Activated CD4-positive, alpha-beta T cell treated with anti-CD3 and anti-CD28 coated beads, Interleukin-2, amount 10 ng/mL, durations not matched to agents 7 days and 5 days (primary cell): Measurements from ENCODE around the gene SAMD4A. TPM values are rescaled to one million over a fixed set of nuclear protein-coding genes. Genes with fewer than 3 reads are reported as not detected.

Experiments
- CTCF ChIA-PET: fragments of 350-600 bp; sonication (Branson Sonifier 250); formaldehyde crosslinking; loops from one replicate; lab custom pipeline; 2021; ENCODE audit warnings: antibody characterized with exemption; lab: Charles Lee
- POLR2A ChIA-PET: fragments of 350-600 bp; sonication (Branson Sonifier 250); formaldehyde crosslinking; loops from one replicate; lab custom pipeline; 2021; ENCODE audit warnings: antibody characterized with exemption; lab: Charles Lee
- DNase-seq: peaks from one replicate; pipeline ENCODE4 v3.0.0-alpha.2; 2020
- H3K27ac Mint-ChIP-seq: one replicate; pipeline ENCODE4 v1.8.0; 2021; ENCODE audit warnings: mild to moderate bottlenecking, moderate library complexity, mixed read lengths
- H3K27me3 Mint-ChIP-seq: one replicate; pipeline ENCODE4 v1.8.0; 2021; ENCODE audit warnings: mixed read lengths
- H3K36me3 Mint-ChIP-seq: one replicate; pipeline ENCODE4 v1.8.0; 2021; ENCODE audit warnings: low read depth, mixed read lengths
- H3K4me1 Mint-ChIP-seq: one replicate; pipeline ENCODE4 v1.8.0; 2021; ENCODE audit warnings: mixed read lengths
- H3K4me3 Mint-ChIP-seq: one replicate; pipeline ENCODE4 v1.8.0; 2021; ENCODE audit warnings: mild to moderate bottlenecking, moderate library complexity, mixed read lengths
- H3K9me3 Mint-ChIP-seq: one replicate; pipeline ENCODE4 v1.8.0; 2021; ENCODE audit warnings: mixed read lengths
- total RNA-seq, 2 experiments: library from RNA; stranded (reverse); gene quantifications; one replicate each; pipeline ENCODE4 v1.2.3, GENCODE V29; 2021

SAMD4A gene
- total RNA-seq, 2 experiments from 2014 or later, result 0.54 to 0.62 TPM

GRCh38 chr14:54567639-54568561, 972 bp downstream of the SAMD4A start:
- POLR2A ChIA-PET, result no interaction called here
- peak; percentile 42 for DNase-seq
- H3K4me1 Mint-ChIP-seq, result peaks cover 18% of the 10 kb centered on the region
- peaks cover 9% of the 10 kb centered on the region for H3K9me3 Mint-ChIP-seq
- CTCF ChIA-PET, result interaction anchor here (0.7 to 6.5 kb wide), 10 partner anchors 15 to 703 kb away, joined by 3 to 110 read pairs (median 4); no protein-coding TSS in a partner anchor
- peak overlapping the region; percentile 84 for H3K4me3 Mint-ChIP-seq
- H3K27me3 Mint-ChIP-seq, result peaks cover 41% of the 10 kb centered on the region
- H3K36me3 Mint-ChIP-seq, result peaks cover 9% of the 10 kb centered on the region
- H3K27ac Mint-ChIP-seq, result peak overlapping the region; percentile 85

- peaks cover 18% of the 10 kb centered on the region for H3K9me3 Mint-ChIP-seq
- no peak for DNase-seq
- ChIA-PET POLR2A (no interaction called here), CTCF (interaction anchor here (0.6 to 6.5 kb wide), 6 partner anchors 53 to 217 kb away, joined by 3 to 110 read pairs (median 4); no protein-coding TSS in a partner anchor)
- no peak overlapping the region for H3K4me3 Mint-ChIP-seq
- H3K27ac Mint-ChIP-seq, result no peak overlapping the region
- H3K27me3 Mint-ChIP-seq, result peaks cover 39% of the 10 kb centered on the region
- H3K36me3 Mint-ChIP-seq, result peaks cover 17% of the 10 kb centered on the region
- H3K4me1 Mint-ChIP-seq, result peaks cover 17% of the 10 kb centered on the region
Measured at GRCh38 chr14:54568821-54569595, 2.1 kb downstream of the SAMD4A start.

GRCh38 chr14:54570047-54570446, 3.1 kb downstream of the SAMD4A start:
- ChIA-PET POLR2A (no interaction called here), CTCF (interaction anchor here (1.4 to 6.5 kb wide), 4 partner anchors 52 to 205 kb away, joined by 3 to 110 read pairs (median 6); no protein-coding TSS in a partner anchor)
- Mint-ChIP-seq H3K36me3 (peaks cover 17% of the 10 kb centered on the region), H3K27ac (no peak overlapping the region), H3K4me1 (peaks cover 7% of the 10 kb centered on the region), H3K27me3 (peaks cover 32% of the 10 kb centered on the region), H3K9me3 (peaks cover 21% of the 10 kb centered on the region), H3K4me3 (no peak overlapping the region)
- no peak for DNase-seq

GRCh38 chr14:54570631-54571415, 3.9 kb downstream of the SAMD4A start:
- POLR2A ChIA-PET, result no interaction called here
- H3K4me1 Mint-ChIP-seq, result peaks cover 7% of the 10 kb centered on the region

GRCh38 chr14:54572316-54572715, 5.4 kb downstream of the SAMD4A start:
- CTCF ChIA-PET, result no interaction called here
- peak; percentile 44 for DNase-seq
- Mint-ChIP-seq H3K27ac (no peak overlapping the region), H3K36me3 (peaks cover 17% of the 10 kb centered on the region), H3K4me1 (peaks cover 5% of the 10 kb centered on the region), H3K4me3 (no peak overlapping the region), H3K9me3 (peaks cover 21% of the 10 kb centered on the region), H3K27me3 (peaks cover 29% of the 10 kb centered on the region)
- POLR2A ChIA-PET, result no interaction called here

More at GRCh38 chr14:54570631-54571415, 3.9 kb downstream of the SAMD4A start:
- peaks cover 21% of the 10 kb centered on the region for H3K9me3 Mint-ChIP-seq
- H3K36me3 Mint-ChIP-seq, result peaks cover 17% of the 10 kb centered on the region
- peaks cover 30% of the 10 kb centered on the region for H3K27me3 Mint-ChIP-seq
- H3K27ac Mint-ChIP-seq, result no peak overlapping the region
- H3K4me3 Mint-ChIP-seq, result no peak overlapping the region
- no peak for DNase-seq
- CTCF ChIA-PET, result interaction anchor here (1.5 kb wide), 1 partner anchor 202 kb away, joined by 3 read pairs; no protein-coding TSS in a partner anchor

GRCh38 chr14:54574528-54574927, 7.6 kb downstream of the SAMD4A start:
- H3K9me3 Mint-ChIP-seq, result peaks cover 21% of the 10 kb centered on the region
- H3K27me3 Mint-ChIP-seq, result peaks cover 18% of the 10 kb centered on the region

GRCh38 chr14:54577494-54577893, 10.6 kb downstream of the SAMD4A start:
- H3K27me3 Mint-ChIP-seq, result peaks cover 5% of the 10 kb centered on the region
- ChIA-PET CTCF (interaction anchor here (1.0 to 1.1 kb wide), 2 partner anchors 114 to 197 kb away, joined by 3 to 4 read pairs; no protein-coding TSS in a partner anchor), POLR2A (no interaction called here)
- peaks cover 10% of the 10 kb centered on the region for H3K36me3 Mint-ChIP-seq
- H3K4me1 Mint-ChIP-seq, result no peaks in the 10 kb centered on the region
- H3K27ac Mint-ChIP-seq, result no peak overlapping the region
- no peak for DNase-seq
- no peak overlapping the region for H3K4me3 Mint-ChIP-seq
- H3K9me3 Mint-ChIP-seq, result peaks cover 14% of the 10 kb centered on the region

More at GRCh38 chr14:54574528-54574927, 7.6 kb downstream of the SAMD4A start:
- DNase-seq, result no peak
- Mint-ChIP-seq H3K4me1 (no peaks in the 10 kb centered on the region), H3K4me3 (no peak overlapping the region), H3K27ac (no peak overlapping the region), H3K36me3 (peaks cover 17% of the 10 kb centered on the region)
- CTCF ChIA-PET, result interaction anchor here (1.3 kb wide), 1 partner anchor 200 kb away, joined by 4 read pairs; no protein-coding TSS in a partner anchor
- POLR2A ChIA-PET, result no interaction called here

- CTCF ChIA-PET, result interaction anchor here (1.0 to 1.1 kb wide), 2 partner anchors 113 to 197 kb away, joined by 3 to 4 read pairs; no protein-coding TSS in a partner anchor
- no peak for DNase-seq
- peaks cover 11% of the 10 kb centered on the region for H3K9me3 Mint-ChIP-seq
- H3K4me1 Mint-ChIP-seq, result no peaks in the 10 kb centered on the region
- H3K36me3 Mint-ChIP-seq, result peaks cover 7% of the 10 kb centered on the region
- peaks cover 5% of the 10 kb centered on the region for H3K27me3 Mint-ChIP-seq
- no peak overlapping the region for H3K27ac Mint-ChIP-seq
- POLR2A ChIA-PET, result no interaction called here
- no peak overlapping the region for H3K4me3 Mint-ChIP-seq
Measured at GRCh38 chr14:54577977-54578376, 11.0 kb downstream of the SAMD4A start.

- Mint-ChIP-seq H3K4me3 (no peak overlapping the region), H3K27ac (no peak overlapping the region), H3K36me3 (no peaks in the 10 kb centered on the region), H3K4me1 (no peaks in the 10 kb centered on the region), H3K27me3 (peaks cover 9% of the 10 kb centered on the region), H3K9me3 (no peaks in the 10 kb centered on the region)
- CTCF ChIA-PET, result interaction anchor here (0.6 to 2.5 kb wide), 4 partner anchors 14 to 385 kb away, joined by 3 to 9 read pairs (median 4); no protein-coding TSS in a partner anchor
- DNase-seq, result no peak
- POLR2A ChIA-PET, result no interaction called here
Measured at GRCh38 chr14:54579621-54580020, 12.7 kb downstream of the SAMD4A start.

- no peak for DNase-seq
- no peak overlapping the region for H3K27ac Mint-ChIP-seq
- peaks cover 9% of the 10 kb centered on the region for H3K27me3 Mint-ChIP-seq
- POLR2A ChIA-PET, result no interaction called here
- H3K4me3 Mint-ChIP-seq, result no peak overlapping the region
- CTCF ChIA-PET, result interaction anchor here (2.5 kb wide), 1 partner anchor 193 kb away, joined by 9 read pairs; no protein-coding TSS in a partner anchor
- H3K9me3 Mint-ChIP-seq, result no peaks in the 10 kb centered on the region
- H3K4me1 Mint-ChIP-seq, result no peaks in the 10 kb centered on the region
- H3K36me3 Mint-ChIP-seq, result no peaks in the 10 kb centered on the region
Measured at GRCh38 chr14:54580933-54581332, 14.0 kb downstream of the SAMD4A start.

GRCh38 chr14:54582334-54582733, 15.4 kb downstream of the SAMD4A start:
- H3K36me3 Mint-ChIP-seq, result no peaks in the 10 kb centered on the region
- H3K9me3 Mint-ChIP-seq, result no peaks in the 10 kb centered on the region
- H3K27me3 Mint-ChIP-seq, result peaks cover 12% of the 10 kb centered on the region
- ChIA-PET CTCF (interaction anchor here (1.4 to 1.5 kb wide), 2 partner anchors 15 to 191 kb away, joined by 4 to 5 read pairs; no protein-coding TSS in a partner anchor), POLR2A (interaction anchor here (0.6 kb wide), 1 partner anchor 114 kb away, joined by 4 read pairs; no protein-coding TSS in a partner anchor)
- H3K27ac Mint-ChIP-seq, result no peak overlapping the region
- no peaks in the 10 kb centered on the region for H3K4me1 Mint-ChIP-seq
- no peak overlapping the region for H3K4me3 Mint-ChIP-seq
- DNase-seq, result no peak
